HEK293 (cell line): ENCODE data around the gene CDH1.

ENCODE experiments used
- CTCF ChIA-PET: fragments of 350-600 bp; formaldehyde crosslinking; extraction: SDS; loops from one replicate; lab custom pipeline; 2021; ENCODE audit warnings: antibody characterized with exemption; lab: Yijun Ruan, JAX
- POLR2A ChIA-PET: fragments of 300-600 bp; formaldehyde crosslinking; extraction: SDS; loops from one replicate; lab custom pipeline; 2020; ENCODE audit warnings: antibody characterized with exemption, inconsistent platforms; lab: Yijun Ruan, JAX
- H3K27ac ChIP-seq: fragments of 200-500 bp; sonication (Bioruptor generic); 2 replicates; pipeline ENCODE4 v1.5.1; 2014; ENCODE audit warnings: low read depth, low read length, control low read depth, inconsistent platforms; ENCODE audit errors: extremely low read depth
- H3K36me3 ChIP-seq, 2 experiments: fragments of 200-500 bp in 1 of 2; sonication (Bioruptor generic) in 1 of 2; 1 replicate in 1 of 2; 2 replicates in 1 of 2; pipeline ENCODE4 v1.5.1; 2014 to 2017; ENCODE audit warnings: inconsistent platforms in 2 of 2, low read length in 2 of 2; ENCODE audit not compliant: control insufficient read depth in 2 of 2, insufficient read depth in 1 of 2
- H3K4me1 ChIP-seq: fragments of 200-500 bp; sonication (Bioruptor generic); 2 replicates; pipeline ENCODE4 v1.5.1; 2014; ENCODE audit warnings: mild to moderate bottlenecking, low read length, inconsistent platforms; ENCODE audit not compliant: control insufficient read depth, insufficient read depth
- H3K4me3 ChIP-seq: 2 replicates; pipeline ENCODE4 v1.5.1; 2011; ENCODE audit warnings: low read depth, mild to moderate bottlenecking, control low read depth, low read length, moderate library complexity
- H3K9me3 ChIP-seq: fragments of 200-500 bp; sonication (Bioruptor generic); 2 replicates; pipeline ENCODE4 v1.5.1; 2014; ENCODE audit warnings: low read depth, low read length, inconsistent platforms; ENCODE audit not compliant: control insufficient read depth, insufficient read depth
- BCL11B ChIP-seq: fragments of 450-650 bp; formaldehyde crosslinking; IDR thresholded peaks from 2 replicates; pipeline ENCODE4 v1.5.1; 2016; ENCODE audit warnings: low read depth, missing biosample characterization, missing genetic modification characterization
- MZF1 ChIP-seq: fragments of 450-650 bp; formaldehyde crosslinking; IDR thresholded peaks from 2 replicates; pipeline ENCODE4 v1.5.1; 2017; ENCODE audit warnings: missing biosample characterization, missing genetic modification characterization, borderline replicate concordance
- SETDB1 ChIP-seq: IDR thresholded peaks from one replicate; pipeline ENCODE4 v1.6.1; 2017; ENCODE audit warnings: mild to moderate bottlenecking, low read length, moderate library complexity, mixed read lengths; ENCODE audit not compliant: insufficient read length
- TRIM28 ChIP-seq: IDR thresholded peaks from 2 replicates; pipeline ENCODE4 v1.6.1; 2011; ENCODE audit warnings: low read length, control low read depth, borderline replicate concordance
- ZBTB1 ChIP-seq: fragments of 450-650 bp; formaldehyde crosslinking; IDR thresholded peaks from 2 replicates; pipeline ENCODE4 v1.5.1; 2016; ENCODE audit warnings: missing biosample characterization, missing genetic modification characterization
- ZNF10 ChIP-seq: fragments of 450-650 bp; formaldehyde crosslinking; IDR thresholded peaks from 2 replicates; pipeline ENCODE4 v1.5.1; 2017; ENCODE audit warnings: missing biosample characterization, missing genetic modification characterization
- ZNF169 ChIP-seq: fragments of 450-650 bp; formaldehyde crosslinking; IDR thresholded peaks from 2 replicates; pipeline ENCODE4 v1.5.1; 2016; ENCODE audit warnings: missing biosample characterization, missing genetic modification characterization
- ZNF174 ChIP-seq: fragments of 450-650 bp; formaldehyde crosslinking; IDR thresholded peaks from 2 replicates; pipeline ENCODE4 v1.5.0; 2017; ENCODE audit warnings: missing biosample characterization, mild to moderate bottlenecking, missing genetic modification characterization
- ZNF248 ChIP-seq: fragments of 450-650 bp; formaldehyde crosslinking; IDR thresholded peaks from 2 replicates; pipeline ENCODE4 v1.5.1; 2017; ENCODE audit warnings: missing biosample characterization, missing genetic modification characterization
- ZNF302 ChIP-seq: fragments of 450-650 bp; formaldehyde crosslinking; IDR thresholded peaks from 2 replicates; pipeline ENCODE4 v1.5.1; 2016; ENCODE audit warnings: missing biosample characterization, missing genetic modification characterization, low read depth
- ZNF391 ChIP-seq: fragments of 450-650 bp; formaldehyde crosslinking; IDR thresholded peaks from 2 replicates; pipeline ENCODE4 v1.5.1; 2016; ENCODE audit warnings: low read depth, missing biosample characterization, missing genetic modification characterization, borderline replicate concordance
- ZNF555 ChIP-seq: fragments of 450-650 bp; formaldehyde crosslinking; conservative IDR thresholded peaks from 2 replicates; pipeline ENCODE4 v1.5.1; 2017; ENCODE audit warnings: missing biosample characterization, mild to moderate bottlenecking, missing genetic modification characterization, inconsistent platforms
- ZNF560 ChIP-seq: fragments of 450-650 bp; formaldehyde crosslinking; IDR thresholded peaks from 2 replicates; pipeline ENCODE4 v1.5.1; 2017; ENCODE audit warnings: missing biosample characterization, missing genetic modification characterization, borderline replicate concordance
- ZNF561 ChIP-seq: fragments of 450-650 bp; IDR thresholded peaks from 2 replicates; pipeline ENCODE4 v1.5.1; 2018; ENCODE audit warnings: missing biosample characterization, missing genetic modification characterization, borderline replicate concordance
- ZNF596 ChIP-seq: fragments of 450-650 bp; IDR thresholded peaks from 2 replicates; pipeline ENCODE4 v1.5.0; 2018; ENCODE audit warnings: missing biosample characterization, mild to moderate bottlenecking, missing genetic modification characterization, moderate library complexity
- ZNF600 ChIP-seq: fragments of 450-650 bp; formaldehyde crosslinking; IDR thresholded peaks from 2 replicates; pipeline ENCODE4 v1.5.1; 2016; ENCODE audit warnings: missing biosample characterization, missing genetic modification characterization
- ZNF701 ChIP-seq: fragments of 450-650 bp; formaldehyde crosslinking; IDR thresholded peaks from 2 replicates; pipeline ENCODE4 v1.5.1; 2016; ENCODE audit warnings: missing biosample characterization, missing genetic modification characterization
- ZNF707 ChIP-seq: fragments of 450-650 bp; formaldehyde crosslinking; IDR thresholded peaks from 2 replicates; pipeline ENCODE4 v1.5.1; 2016; ENCODE audit warnings: missing biosample characterization, missing genetic modification characterization
- ZNF777 ChIP-seq: fragments of 450-650 bp; formaldehyde crosslinking; IDR thresholded peaks from 2 replicates; pipeline ENCODE4 v1.5.1; 2017; ENCODE audit warnings: missing biosample characterization, missing genetic modification characterization, borderline replicate concordance
- TF ChIP-seq, protein P1 (sequence below): fragments of 450-650 bp; formaldehyde crosslinking; conservative IDR thresholded peaks from 2 replicates; pipeline ENCODE4 v1.5.1; 2016; ENCODE audit warnings: low read depth, missing biosample characterization, missing genetic modification characterization
- TF ChIP-seq, protein P2 (sequence below): fragments of 450-650 bp; formaldehyde crosslinking; IDR thresholded peaks from 2 replicates; pipeline ENCODE4 v1.5.1; 2017; ENCODE audit warnings: missing biosample characterization, missing genetic modification characterization
- TF ChIP-seq, protein P3 (sequence below): fragments of 450-650 bp; formaldehyde crosslinking; IDR thresholded peaks from 2 replicates; pipeline ENCODE4 v1.5.1; 2016; ENCODE audit warnings: missing biosample characterization, missing genetic modification characterization
- TF ChIP-seq, protein P4 (sequence below): fragments of 450-650 bp; formaldehyde crosslinking; IDR thresholded peaks from 2 replicates; pipeline ENCODE4 v1.5.1; 2016; ENCODE audit warnings: missing biosample characterization, missing genetic modification characterization

Gene CDH1

DNA sequence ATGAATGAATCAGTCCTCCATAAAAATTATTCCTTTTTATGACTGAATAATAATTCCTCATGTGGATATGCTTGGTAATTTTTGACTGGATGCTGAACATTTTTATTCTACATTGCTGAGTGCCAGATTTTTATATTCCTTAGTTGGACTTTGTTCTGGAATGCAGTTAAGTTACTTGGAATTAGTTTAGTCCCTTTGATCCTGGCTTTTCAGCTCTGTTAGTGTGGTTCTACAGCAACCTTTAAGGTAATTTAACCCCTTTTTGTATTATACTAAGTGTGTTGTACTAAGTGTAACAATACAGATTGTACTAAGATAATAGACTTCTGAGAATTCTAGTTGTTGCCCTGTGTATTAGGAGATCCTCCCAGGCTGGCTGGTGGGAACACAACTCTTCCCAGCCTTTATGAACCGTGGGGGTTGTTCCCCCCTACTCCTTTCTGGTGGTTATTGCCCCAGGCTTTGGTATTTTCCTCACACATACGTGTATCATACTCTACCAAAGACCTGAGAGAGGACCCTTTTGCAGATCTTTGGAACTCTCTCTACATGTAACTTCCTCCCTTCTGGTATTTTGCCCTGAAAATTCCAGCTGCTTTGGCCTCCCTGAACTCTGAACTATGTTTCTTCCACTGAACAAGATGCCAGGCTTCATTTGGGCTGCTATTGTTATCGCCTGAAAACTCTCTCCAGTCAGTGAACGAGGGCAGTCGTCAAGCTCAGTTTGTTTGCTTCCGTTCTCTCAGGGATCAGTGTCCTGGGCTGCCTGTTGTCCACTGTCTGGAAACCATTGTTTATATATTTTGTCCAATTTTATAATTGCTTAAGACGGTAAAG lies 136.8 kb downstream of the CDH1 start:
- no peaks in the 10 kb centered on the region for H3K9me3 ChIP-seq
- H3K4me3 ChIP-seq: no peak overlapping the region
- ChIA-PET CTCF (no interaction called here), POLR2A (interaction anchor here (0.5 kb wide), 1 partner anchor 8 kb away, joined by 3 read pairs; no protein-coding TSS in a partner anchor)
- H3K27ac ChIP-seq: no peak overlapping the region
- H3K36me3 ChIP-seq: peaks cover 7 to 12% of the 10 kb centered on the region in 2 experiments; a peak in 2 of 3 replicates
- H3K4me1 ChIP-seq: no peaks in the 10 kb centered on the region
- TF ChIP-seq, protein P1, sequence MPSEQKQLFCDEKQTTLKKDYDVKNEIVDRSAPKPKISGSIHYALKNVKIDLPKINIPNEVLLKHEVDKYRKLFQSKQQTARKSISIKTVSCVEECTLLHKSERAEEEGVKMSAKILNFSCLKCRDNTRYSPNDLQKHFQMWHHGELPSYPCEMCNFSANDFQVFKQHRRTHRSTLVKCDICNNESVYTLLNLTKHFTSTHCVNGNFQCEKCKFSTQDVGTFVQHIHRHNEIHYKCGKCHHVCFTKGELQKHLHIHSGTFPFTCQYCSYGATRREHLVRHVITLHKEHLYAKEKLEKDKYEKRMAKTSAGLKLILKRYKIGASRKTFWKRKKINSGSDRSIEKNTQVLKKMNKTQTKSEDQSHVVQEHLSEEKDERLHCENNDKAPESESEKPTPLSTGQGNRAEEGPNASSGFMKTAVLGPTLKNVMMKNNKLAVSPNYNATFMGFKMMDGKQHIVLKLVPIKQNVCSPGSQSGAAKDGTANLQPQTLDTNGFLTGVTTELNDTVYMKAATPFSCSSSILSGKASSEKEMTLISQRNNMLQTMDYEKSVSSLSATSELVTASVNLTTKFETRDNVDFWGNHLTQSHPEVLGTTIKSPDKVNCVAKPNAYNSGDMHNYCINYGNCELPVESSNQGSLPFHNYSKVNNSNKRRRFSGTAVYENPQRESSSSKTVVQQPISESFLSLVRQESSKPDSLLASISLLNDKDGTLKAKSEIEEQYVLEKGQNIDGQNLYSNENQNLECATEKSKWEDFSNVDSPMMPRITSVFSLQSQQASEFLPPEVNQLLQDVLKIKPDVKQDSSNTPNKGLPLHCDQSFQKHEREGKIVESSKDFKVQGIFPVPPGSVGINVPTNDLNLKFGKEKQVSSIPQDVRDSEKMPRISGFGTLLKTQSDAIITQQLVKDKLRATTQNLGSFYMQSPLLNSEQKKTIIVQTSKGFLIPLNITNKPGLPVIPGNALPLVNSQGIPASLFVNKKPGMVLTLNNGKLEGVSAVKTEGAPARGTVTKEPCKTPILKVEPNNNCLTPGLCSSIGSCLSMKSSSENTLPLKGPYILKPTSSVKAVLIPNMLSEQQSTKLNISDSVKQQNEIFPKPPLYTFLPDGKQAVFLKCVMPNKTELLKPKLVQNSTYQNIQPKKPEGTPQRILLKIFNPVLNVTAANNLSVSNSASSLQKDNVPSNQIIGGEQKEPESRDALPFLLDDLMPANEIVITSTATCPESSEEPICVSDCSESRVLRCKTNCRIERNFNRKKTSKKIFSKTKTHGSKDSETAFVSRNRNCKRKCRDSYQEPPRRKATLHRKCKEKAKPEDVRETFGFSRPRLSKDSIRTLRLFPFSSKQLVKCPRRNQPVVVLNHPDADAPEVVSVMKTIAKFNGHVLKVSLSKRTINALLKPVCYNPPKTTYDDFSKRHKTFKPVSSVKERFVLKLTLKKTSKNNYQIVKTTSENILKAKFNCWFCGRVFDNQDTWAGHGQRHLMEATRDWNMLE (tag by site-specific recombination): no peak
- TF ChIP-seq, protein P2, sequence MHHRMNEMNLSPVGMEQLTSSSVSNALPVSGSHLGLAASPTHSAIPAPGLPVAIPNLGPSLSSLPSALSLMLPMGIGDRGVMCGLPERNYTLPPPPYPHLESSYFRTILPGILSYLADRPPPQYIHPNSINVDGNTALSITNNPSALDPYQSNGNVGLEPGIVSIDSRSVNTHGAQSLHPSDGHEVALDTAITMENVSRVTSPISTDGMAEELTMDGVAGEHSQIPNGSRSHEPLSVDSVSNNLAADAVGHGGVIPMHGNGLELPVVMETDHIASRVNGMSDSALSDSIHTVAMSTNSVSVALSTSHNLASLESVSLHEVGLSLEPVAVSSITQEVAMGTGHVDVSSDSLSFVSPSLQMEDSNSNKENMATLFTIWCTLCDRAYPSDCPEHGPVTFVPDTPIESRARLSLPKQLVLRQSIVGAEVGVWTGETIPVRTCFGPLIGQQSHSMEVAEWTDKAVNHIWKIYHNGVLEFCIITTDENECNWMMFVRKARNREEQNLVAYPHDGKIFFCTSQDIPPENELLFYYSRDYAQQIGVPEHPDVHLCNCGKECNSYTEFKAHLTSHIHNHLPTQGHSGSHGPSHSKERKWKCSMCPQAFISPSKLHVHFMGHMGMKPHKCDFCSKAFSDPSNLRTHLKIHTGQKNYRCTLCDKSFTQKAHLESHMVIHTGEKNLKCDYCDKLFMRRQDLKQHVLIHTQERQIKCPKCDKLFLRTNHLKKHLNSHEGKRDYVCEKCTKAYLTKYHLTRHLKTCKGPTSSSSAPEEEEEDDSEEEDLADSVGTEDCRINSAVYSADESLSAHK (tag by site-specific recombination): no peak
- no peak for TF ChIP-seq ZNF600 (tag by site-specific recombination)

DNA sequence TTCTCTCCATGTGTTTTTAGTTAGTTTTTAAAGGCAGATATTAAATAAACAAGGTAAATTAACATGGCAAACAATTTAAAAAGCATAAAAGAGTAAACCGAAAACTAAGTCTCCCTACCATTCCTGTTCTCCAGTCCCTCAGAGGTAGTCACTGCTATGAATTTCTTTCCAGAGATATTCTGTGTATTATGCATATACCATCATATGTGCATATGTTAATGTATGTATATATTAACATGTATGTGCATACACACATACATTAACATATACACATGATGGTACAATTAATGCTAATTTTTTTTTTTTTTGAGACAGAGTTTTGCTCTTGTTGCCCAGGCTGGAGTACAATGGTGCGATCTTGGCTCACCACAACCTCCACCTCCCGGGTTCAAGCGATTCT lies 138.8 kb downstream of the CDH1 start:
- peaks cover 7 to 20% of the 10 kb centered on the region in 2 experiments; a peak in 2 of 3 replicates for H3K36me3 ChIP-seq
- POLR2A ChIA-PET: no interaction called here
- H3K4me1 ChIP-seq: no peaks in the 10 kb centered on the region
- H3K4me3 ChIP-seq: no peak overlapping the region
- no peaks in the 10 kb centered on the region for H3K9me3 ChIP-seq
- TF ChIP-seq ZNF248 (tag by site-specific recombination) (no peak), ZNF777 (no peak), TRIM28 (no peak), ZNF707 (no peak), ZNF596 (tag by site-specific recombination) (no peak), ZBTB1 (tag by site-specific recombination) (no peak), ZNF561 (tag by site-specific recombination) (no peak), MZF1 (tag by site-specific recombination) (no peak), BCL11B (no peak), SETDB1 (no peak), ZNF10 (tag by site-specific recombination) (no peak), ZNF174 (no peak), ZNF555 (tag by site-specific recombination) (no peak), ZNF302 (tag by site-specific recombination) (no peak), ZNF701 (tag by site-specific recombination) (no peak), ZNF169 (tag by site-specific recombination) (no peak), ZNF391 (tag by site-specific recombination) (no peak), ZNF560 (tag by site-specific recombination) (no peak)
- TF ChIP-seq, protein P3, sequence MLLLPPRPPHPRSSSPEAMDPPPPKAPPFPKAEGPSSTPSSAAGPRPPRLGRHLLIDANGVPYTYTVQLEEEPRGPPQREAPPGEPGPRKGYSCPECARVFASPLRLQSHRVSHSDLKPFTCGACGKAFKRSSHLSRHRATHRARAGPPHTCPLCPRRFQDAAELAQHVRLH: no peak
- TF ChIP-seq, protein P4, sequence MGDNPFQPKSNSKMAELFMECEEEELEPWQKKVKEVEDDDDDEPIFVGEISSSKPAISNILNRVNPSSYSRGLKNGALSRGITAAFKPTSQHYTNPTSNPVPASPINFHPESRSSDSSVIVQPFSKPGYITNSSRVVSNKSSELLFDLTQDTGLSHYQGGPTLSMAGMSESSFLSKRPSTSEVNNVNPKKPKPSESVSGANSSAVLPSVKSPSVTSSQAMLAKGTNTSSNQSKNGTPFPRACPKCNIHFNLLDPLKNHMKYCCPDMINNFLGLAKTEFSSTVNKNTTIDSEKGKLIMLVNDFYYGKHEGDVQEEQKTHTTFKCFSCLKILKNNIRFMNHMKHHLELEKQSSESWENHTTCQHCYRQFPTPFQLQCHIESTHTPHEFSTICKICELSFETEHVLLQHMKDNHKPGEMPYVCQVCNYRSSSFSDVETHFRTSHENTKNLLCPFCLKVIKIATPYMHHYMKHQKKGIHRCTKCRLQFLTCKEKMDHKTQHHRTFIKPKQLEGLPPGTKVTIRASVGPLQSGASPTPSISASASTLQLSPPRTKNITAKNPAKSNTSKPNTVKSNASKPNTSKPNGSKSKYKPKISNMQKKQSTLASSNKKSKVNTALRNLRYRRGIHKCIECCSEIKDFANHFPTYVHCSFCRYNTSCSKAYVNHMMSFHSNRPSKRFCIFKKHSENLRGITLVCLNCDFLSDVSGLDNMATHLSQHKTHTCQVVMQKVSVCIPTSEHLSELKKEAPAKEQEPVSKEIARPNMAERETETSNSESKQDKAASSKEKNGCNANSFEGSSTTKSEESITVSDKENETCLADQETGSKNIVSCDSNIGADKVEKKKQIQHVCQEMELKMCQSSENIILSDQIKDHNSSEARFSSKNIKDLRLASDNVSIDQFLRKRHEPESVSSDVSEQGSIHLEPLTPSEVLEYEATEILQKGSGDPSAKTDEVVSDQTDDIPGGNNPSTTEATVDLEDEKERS: no peak
- no peak overlapping the region for H3K27ac ChIP-seq
- CTCF ChIA-PET: no interaction called here
